LNCaP clone FGC (cell line): Measurements from ENCODE around the gene ELK3.

ENCODE experiments used
- DNase-seq: peaks from one replicate; pipeline ENCODE4 v3.0.0-alpha.2; 2011; ENCODE audit warnings: low read depth
- H3K4me3 ChIP-seq: 2 replicates; pipeline ENCODE4 v1.5.1; 2011; ENCODE audit warnings: mild to moderate bottlenecking, low read depth, low read length, control low read depth
- TF ChIP-seq, protein P1 (sequence below): IDR thresholded peaks from 2 replicates; pipeline ENCODE4 v1.5.1; 2012; ENCODE audit warnings: mild to moderate bottlenecking; ENCODE audit not compliant: control insufficient read depth, insufficient read depth; ENCODE audit errors: extremely low read depth

The ELK3 gene

DNA sequence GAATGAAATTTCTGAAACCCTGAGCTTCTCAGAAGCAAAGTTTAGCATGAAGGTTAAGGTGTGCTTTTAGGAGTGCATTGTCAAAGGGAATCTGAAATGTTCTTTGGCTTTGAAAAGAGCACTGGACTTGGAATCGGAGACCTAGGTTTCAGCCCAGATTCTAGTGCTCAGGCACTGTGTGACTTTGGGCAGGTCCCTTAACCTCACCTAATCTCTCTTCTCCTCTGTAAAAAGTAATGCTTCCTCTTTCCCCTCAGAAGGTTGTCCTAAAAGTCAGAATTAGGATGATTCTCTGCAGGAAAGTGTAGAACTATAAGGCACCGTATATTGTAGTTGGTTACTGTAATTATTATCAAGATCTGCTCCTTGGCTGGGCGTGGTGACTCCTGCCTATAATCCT, 38.0 kb upstream of the ELK3 start:
- TF ChIP-seq, protein P1, sequence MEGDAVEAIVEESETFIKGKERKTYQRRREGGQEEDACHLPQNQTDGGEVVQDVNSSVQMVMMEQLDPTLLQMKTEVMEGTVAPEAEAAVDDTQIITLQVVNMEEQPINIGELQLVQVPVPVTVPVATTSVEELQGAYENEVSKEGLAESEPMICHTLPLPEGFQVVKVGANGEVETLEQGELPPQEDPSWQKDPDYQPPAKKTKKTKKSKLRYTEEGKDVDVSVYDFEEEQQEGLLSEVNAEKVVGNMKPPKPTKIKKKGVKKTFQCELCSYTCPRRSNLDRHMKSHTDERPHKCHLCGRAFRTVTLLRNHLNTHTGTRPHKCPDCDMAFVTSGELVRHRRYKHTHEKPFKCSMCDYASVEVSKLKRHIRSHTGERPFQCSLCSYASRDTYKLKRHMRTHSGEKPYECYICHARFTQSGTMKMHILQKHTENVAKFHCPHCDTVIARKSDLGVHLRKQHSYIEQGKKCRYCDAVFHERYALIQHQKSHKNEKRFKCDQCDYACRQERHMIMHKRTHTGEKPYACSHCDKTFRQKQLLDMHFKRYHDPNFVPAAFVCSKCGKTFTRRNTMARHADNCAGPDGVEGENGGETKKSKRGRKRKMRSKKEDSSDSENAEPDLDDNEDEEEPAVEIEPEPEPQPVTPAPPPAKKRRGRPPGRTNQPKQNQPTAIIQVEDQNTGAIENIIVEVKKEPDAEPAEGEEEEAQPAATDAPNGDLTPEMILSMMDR: no peak
- no peak overlapping the region for H3K4me3 ChIP-seq
- no peak for DNase-seq

DNA sequence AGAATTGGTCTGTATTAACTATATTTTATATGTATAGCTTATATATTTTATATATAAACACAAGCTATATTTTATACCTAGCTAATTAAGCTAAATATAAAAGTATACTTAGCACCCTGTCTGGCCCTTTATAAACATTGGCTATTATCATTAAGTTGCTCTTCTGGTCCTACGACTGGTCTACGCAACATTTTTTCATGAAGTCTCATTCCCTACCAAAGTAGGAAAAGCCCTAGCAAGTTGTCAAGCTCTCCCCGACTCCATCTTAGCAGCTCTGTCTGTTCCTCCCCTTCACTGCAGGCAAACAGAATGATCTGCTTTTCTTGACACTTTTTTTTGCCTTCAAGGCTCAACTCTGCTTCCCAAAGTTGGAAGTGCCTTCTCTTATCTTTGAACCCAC, 36.7 kb upstream of the ELK3 start:
- no peak overlapping the region for H3K4me3 ChIP-seq
- DNase-seq: no peak
- TF ChIP-seq, protein P1: no peak

DNA sequence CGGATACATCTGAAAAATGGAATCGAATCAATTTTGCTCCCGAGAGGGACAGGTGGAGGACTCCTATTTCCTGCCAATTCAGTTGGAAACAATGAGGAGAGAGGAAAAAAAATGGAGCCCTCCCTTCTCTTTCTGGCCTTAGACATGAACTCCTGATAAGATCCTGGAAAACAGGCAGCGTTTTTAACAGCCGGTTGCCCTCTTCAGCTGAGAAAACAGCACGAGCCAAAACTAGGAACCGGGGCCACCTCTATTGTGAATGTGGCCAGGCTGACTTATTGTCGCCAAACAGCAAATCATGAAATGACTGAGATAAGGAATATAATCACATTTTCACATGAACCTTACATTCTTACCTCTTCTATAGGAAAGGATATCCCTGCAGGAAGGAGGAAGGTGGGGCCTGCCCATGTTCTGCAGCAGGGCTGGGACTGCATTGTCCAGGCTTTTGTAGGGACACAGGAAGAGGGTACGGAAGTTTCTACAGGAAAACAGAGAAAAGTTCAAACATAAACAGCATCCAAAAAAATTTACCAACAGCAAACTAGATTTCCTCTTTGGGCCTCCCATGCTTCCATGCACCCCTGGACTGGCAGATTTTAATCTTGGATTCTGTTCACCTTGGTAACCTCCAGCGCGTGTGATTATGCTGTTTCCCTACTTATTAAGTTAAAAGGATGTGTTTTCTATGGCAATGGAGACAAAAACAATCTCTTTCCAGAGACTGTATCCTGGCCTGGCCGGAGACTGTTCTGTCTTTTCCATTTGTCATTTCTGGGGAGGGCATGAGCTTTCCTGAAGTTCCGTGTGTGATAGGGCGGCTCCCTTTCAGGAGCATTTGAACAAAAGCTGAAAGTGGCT, 29.0 kb upstream of the ELK3 start:
- no peak overlapping the region for H3K4me3 ChIP-seq
- no peak for DNase-seq
- TF ChIP-seq, protein P1: no peak

DNA sequence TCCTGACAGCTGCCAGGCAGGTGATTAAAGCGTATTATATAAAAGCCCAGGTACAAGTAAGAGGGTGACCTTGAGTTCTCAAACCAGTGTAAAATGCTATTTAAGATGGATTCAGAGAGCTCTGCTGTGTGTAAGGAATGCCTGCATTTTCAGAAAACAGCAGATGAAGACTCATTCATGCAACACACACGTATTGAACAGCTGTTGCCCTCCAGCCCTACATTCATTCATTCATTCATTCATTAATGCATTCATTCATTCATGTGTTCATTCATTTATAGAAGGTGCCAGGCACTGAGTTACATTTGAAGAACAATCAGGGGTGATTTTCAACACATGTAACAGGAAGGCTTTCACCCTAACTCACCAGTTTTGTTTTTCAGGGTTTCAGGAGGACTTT, 27.4 kb upstream of the ELK3 start:
- DNase-seq: no peak
- H3K4me3 ChIP-seq: no peak overlapping the region
- TF ChIP-seq, protein P1: no peak

DNA sequence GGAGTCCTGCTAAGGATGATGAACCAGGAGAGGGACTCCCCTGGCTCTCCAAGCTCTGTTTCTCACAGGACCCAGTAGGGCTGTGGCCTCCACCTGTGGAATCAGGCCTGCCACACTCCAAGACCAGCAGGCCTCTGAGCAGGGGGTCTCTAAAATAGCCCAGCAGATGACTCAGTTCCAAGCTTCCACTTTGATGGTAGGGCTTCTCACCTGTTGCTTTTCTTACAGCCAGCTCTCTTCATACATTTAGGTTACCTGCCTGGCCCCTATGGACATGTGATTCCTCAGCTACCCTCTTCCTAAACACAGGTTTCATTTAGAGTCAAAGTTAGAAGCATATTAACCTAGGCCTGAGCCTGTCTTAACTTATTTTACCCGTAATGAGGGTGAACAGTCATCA, 26.7 kb upstream of the ELK3 start:
- TF ChIP-seq, protein P1: no peak
- DNase-seq: no peak
- no peak overlapping the region for H3K4me3 ChIP-seq

DNA sequence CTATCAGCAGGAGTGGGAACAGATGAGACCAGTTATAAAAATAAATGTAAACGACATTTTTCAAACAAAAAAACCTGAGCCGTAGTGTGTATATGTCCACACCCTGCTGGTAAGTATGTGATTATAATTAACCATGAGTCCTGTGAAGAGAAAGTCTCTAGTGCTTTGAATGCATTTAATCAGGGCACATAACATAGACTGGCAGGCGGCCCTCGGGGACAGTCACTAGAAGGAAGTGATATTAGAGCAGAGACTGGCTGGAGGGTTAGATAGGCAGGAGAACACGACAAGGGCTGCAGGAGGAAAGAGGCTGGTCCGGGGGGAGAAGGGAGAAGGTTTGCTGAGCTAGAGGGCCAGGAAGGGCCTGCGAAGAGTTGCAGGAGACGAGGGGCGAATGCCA, 23.8 kb upstream of the ELK3 start:
- TF ChIP-seq, protein P1: no peak
- H3K4me3 ChIP-seq: no peak overlapping the region
- no peak for DNase-seq

DNA sequence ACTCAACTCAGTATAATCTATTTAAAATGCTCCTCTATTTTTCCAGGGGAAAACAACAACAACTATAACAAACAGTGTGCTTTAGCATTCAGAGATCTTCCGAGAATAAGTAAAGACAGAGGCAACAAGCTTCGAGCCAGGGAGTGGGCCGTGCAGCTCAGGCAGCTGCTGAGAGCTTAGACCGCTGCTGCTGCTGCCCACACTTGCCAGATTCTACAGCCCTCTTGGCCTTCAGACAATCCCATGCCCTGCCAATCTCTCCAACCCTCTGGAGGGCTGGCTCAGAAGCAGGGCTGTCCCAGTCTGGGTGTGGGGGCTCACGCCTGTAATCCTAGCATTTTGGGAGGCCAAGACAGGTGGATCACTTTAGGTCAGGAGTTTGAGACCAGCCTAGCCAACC, 23.4 kb upstream of the ELK3 start:
- TF ChIP-seq, protein P1: no peak
- no peak for DNase-seq
- H3K4me3 ChIP-seq: no peak overlapping the region
